CD4-positive, alpha-beta T cell treated with Interleukin-4 for 4 hours (primary cell): Measurements from ENCODE around the gene NOD2.

ENCODE experiments used
- DNase-seq: peaks from one replicate; pipeline ENCODE4 v3.0.0-alpha.2; 2020

Gene NOD2

DNA sequence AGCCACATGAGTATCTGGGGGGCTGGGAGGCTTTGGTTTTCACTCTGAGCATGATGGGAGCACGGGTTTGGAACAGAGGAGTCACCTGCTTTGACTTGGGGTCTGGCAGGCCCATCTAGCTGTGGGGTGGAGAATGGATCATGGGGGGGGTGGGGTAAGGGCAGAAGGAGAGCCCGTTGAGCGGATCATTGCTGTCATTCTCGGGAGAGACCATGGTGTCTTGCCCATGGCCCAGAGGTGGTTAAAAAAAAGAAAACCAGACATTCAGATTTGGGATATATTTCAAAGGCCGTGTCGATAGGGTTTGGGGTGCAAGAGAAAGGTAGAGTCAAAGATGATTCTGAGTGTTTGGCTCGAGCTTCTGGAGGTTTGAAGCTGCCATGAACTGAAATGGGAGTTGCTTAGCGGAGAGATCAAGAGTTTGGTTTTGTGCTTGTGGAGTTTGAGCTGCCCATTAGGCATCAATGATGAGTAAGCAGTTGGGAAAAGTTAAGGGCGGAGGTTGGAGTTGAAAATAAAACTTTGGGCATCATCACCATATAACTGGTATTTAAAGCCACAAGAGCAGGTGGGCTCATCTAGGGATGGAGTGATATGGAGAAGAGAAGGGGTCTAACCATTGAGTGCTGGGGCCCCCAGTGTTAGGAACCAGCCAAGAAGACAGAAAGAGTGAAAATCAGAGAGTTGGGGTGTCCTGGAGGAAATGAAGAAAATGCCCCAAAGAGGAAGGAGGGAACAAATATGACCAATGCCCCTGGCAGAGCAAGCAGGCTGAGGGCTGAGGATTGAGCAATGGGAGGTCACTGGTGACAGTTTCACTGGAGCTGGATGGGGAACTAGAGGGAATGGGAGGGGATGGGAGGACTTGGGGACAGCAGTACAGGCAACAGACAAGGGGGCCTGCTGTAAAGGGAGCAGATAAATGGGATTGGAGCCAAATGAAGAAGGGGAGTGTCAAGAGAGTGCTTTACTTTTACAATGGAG is 1.9 kb downstream of the NOD2 start:
- DNase-seq = no peak

DNA sequence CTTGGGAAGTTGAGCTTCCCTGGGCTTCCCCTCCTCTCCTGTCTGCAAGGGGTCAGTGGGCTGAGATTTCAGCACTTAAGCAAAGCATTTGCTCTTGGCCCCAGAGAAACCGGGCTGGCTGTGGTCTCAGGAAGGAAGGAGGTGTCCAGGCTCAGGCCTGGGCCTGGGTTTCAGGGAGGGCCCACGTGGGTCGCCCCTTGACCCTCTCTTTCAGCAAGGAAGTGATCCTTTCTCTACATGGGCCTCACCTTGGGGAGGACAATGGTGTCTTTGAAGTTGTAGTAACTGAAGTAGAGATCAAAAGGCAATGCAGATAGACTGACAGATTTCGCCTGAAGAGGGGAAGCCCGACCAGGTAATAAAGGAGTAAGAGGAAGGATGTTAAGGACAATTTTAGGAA is 2.7 kb downstream of the NOD2 start:
- peak; percentile 21 for DNase-seq

DNA sequence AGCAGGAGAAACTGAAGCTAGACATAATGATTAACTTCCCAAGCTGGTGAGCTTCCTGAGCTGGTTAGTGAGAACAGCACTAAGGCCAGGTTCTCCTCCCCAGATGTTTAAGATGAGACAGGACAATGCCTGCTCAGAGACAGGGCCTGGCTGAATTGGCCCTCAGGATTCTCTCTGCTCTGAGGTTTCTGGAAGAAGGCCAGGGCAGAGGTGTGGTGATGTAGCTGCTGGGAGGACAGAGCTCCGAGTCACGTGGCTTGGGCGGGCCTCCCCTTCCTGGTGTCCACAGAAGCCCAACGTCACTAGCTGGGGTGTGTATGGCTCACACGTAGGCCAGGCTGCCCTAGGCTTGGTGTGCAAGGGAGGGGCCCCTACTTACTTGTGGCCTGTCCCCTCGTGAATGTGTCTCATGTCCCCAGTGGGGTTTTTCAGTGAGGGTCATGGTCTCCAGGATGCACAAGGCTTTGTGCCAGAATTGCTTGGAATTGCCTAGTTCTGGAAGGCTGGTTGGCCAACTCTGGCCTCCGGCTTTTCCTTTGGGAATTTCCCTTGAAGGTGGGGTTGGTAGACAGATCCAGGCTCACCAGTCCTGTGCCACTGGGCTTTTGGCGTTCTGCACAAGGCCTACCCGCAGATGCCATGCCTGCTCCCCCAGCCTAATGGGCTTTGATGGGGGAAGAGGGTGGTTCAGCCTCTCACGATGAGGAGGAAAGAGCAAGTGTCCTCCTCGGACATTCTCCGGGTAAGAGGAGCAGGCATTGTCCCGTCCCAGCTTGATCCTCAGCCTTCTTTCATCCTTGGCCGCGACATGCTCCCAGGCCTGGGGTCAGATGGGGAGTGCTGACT is 3.4 kb downstream of the NOD2 start:
- DNase-seq = peak; percentile 76

DNA sequence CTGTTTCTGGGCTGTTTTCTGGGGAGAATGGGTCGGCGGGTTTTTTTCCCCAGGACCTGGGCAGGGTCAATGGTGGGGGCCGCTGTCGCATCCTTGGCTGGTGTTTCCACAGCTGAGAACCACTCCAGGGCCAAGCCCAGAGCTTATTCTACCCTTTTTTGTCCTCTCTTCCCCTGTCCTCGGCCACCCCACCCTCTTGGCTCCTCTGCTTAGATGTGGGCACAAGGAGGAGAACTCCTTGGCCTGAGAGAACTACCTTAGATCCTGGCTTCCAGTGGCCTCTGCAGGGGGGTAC is 4.0 kb downstream of the NOD2 start:
- no peak for DNase-seq

DNA sequence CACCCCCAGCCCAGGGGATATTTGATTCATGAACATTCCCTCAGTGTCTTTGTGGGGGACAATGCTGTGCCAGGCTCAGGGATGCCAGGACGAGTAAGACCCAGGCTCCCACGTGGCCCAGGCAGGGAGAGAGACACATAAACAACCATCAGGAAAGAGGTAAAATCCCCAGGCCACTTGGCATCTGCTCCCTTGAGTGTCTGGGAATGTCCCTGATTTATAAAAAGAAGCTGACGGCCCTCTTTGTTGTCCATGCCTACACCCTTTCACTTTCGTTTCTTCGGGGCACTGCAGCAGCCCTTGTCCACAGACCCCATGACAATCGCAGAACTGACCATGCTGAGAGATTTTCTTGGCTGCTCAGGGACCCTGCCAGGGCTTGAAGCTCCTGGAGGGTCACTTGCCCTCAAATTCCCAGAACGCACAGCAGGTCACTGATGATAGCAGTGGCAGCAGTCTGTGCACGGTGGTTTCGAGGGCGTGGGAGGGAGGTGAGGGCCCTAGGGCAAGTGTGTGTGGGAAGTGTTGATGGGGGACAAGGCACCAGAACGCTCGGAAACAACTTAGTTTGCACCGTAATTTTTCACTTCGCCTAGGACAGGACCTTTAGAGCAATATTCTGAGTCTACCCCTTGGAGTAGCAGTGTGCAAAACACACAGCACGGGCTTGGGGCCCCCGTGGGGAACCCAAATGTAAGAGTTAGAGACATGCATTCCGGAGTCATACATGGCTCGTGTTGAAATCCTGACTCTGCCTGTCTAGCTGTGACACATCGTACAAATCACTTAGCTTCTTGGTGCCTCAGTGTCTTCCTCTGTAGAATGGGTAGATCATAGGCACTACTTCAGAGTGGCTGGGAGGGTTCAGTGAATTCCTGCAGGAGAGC is 4.7 kb downstream of the NOD2 start:
- DNase-seq = peak; percentile 57

DNA sequence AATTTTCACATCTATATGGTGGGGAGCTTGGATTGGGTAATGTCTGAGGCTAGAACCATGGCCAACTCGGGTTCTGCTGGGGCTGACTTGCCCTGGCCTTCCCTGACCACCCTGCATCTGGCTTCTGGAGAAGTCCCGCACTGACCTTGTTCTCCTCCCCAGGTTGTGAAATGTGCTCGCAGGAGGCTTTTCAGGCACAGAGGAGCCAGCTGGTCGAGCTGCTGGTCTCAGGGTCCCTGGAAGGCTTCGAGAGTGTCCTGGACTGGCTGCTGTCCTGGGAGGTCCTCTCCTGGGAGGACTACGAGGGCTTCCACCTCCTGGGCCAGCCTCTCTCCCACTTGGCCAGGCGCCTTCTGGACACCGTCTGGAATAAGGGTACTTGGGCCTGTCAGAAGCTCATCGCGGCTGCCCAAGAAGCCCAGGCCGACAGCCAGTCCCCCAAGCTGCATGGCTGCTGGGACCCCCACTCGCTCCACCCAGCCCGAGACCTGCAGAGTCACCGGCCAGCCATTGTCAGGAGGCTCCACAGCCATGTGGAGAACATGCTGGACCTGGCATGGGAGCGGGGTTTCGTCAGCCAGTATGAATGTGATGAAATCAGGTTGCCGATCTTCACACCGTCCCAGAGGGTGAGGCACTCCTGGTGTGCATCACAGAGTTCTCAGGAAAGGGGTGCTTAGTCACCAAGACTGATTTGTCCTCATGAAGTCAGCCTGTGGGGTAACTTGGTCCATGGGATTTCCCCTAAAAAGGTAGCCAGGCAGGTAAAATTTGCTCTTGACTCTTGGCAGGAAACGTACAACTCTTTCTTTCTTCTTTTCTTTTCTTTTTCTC is 6.1 kb downstream of the NOD2 start:
- DNase-seq = peak; percentile 90

DNA sequence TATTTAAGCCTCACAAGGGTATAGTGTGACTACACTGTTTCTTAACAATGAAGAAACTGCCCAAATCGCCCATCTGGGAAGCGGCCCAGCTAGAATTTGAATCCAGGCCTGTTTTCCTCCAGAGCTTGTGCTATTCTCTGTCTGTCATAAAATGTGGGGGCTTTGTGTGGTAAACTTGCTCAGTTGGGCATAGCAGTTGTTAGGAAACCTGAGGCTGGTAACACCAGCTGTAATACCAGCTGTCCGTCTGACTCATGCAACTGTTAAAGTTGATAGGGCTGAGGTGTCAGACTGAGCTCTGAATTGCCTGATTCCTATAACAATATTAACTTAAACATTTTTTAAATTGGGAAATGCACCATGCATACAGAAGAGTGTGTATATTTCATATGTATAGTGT is 9.3 kb downstream of the NOD2 start:
- DNase-seq = peak; percentile 57

DNA sequence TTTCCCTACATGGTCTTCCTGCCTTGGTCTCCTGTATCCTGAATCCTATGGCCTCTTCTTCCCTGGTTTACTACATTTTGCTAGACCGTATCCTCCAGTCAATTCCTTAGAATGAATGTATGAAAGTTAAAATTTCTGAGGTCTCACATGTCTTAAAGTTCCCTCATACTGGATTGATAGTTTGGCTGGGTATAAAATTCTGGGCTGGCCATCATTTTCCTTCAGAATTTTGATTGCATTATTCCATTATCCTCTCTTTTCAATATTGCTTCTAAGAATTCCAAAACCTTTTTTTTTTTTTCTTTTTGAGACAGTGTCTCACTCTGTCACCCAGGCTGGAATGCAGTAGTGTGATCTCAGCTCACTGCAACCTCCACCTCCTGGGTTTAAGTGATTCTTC is 10.8 kb downstream of the NOD2 start:
- DNase-seq = no peak

DNA sequence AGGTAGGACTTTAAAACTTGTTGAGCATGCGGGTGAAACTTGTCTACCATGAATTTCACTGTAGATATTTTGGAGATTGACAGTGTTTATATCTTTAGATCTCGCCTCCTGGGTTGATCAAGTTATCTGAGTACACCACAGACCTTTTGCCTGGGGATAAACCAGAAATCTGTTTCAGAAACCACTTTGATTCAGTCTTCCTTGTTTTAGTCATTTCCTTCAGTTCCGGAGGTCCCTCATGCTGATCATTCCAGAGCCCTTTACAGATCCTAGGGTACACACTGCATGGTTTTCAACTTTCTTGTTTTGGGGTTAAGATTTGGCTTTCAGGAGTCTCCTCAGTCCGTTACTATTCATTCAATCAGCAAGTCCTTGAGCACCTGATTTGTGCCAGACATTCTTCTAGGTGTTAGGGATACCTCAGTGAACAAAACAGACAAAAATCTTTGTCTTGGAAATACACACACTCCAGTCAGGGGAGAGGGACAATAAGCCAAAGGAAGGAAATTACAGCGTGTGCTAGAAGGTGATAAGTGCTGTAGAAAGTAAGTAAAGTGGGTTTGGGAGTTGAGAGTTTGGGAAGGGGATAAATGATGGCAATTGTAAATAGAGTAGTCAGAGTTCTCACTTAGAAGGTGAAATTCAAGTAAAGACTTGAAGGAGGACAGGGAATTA is 12.2 kb downstream of the NOD2 start:
- no peak for DNase-seq

DNA sequence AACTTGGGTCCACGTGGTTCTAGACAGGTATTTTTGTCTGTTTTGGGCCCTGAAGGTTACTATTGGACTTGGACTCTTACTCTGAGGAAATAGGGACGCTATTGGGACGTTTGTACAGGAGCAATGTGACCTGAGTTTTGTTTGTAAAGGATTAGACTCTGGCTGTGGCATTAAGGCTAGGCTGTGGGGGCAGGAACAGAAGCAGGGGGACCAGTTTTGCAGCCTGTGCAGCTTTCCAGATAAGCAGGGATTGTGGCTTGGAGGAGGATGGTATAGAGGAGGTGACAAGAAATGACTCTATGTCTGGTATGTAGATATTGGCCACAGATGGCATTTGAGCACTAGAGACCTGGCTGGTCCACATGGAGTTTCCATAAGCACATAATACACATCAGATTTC is 12.8 kb downstream of the NOD2 start:
- DNase-seq = no peak

DNA sequence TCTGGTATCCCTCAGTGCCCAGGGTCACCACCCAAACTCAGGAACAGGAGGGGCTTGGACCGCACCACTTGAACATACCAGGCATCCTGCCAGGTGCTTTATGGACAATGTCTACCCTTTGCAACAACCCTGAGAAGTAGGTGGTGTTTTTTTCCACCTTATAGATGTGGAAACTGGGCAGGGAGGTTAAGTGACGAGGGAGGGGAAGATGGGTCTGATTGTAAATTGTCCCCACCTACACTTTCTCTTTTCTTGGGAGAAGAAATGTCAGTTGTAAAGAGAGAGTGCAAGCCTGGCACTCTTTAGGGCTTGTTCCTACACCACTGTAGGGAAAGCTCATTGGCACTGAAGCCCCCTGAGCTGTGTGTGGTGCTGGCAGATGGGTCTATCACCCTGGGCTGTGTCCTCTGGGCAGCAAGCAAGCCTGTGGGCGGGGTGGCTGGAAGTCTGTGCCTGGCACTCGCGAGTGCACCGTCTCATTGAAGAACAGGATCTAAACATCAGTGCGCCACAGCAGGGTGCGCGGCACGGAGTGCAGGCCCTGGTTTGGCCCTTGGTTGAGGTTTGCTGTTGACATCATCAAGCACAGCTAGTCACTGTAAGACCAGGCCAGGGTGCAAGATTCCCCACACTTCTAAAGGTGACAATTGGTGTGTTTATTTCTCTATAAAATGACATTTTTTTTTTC is 15.1 kb downstream of the NOD2 start:
- peak; percentile 55 for DNase-seq

DNA sequence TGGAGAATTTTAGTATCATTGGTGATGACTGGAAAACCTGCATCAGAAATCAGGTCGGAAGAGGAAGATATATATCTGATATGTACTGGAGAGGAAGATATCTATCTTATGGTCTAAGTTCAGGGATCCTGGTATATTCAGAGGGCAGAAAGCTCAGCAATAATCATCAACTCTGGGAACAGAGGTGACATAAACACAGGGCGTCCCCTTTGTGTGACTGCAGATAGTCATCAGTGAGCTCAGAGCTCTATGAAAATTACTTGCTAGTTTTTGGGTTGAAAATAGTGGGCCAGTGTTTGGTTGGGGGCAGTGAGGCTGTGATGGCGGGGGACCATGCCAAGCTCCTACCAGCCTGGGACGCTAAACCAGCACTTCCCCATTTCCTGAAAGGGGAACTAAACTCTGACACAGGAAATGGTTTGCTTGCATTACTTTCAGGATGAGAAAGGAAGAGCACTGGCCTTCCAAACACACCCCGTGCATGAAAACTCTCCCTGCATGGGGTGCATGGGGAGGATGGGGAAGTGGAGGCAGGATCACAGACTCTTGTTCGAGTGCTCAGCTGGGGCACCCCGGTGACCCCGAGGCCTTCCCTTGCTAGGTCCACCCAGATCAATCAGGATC is 15.8 kb downstream of the NOD2 start:
- DNase-seq = peak; percentile 30

DNA sequence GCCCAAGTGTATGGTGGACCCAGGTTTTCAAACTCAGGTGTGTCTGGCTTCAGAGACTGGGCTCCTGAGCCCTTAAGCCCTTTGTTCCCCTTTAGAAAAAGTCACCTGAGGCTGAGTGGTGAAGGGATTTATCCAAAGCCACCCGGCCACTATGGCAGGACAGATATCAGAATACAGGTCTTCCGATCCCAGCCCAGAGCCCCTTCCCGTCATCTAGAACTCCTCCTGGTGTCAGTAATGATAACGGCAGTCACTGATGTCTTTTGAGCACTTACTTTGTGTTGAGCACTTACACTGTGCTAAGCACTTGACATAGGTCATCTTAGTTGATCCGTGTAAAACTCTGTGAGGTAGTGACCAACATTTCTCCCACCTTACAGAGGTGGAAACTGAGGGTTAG is 16.6 kb downstream of the NOD2 start:
- no peak for DNase-seq

DNA sequence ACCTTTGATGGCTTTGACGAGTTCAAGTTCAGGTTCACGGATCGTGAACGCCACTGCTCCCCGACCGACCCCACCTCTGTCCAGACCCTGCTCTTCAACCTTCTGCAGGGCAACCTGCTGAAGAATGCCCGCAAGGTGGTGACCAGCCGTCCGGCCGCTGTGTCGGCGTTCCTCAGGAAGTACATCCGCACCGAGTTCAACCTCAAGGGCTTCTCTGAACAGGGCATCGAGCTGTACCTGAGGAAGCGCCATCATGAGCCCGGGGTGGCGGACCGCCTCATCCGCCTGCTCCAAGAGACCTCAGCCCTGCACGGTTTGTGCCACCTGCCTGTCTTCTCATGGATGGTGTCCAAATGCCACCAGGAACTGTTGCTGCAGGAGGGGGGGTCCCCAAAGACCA is 17.6 kb downstream of the NOD2 start:
- DNase-seq = no peak

DNA sequence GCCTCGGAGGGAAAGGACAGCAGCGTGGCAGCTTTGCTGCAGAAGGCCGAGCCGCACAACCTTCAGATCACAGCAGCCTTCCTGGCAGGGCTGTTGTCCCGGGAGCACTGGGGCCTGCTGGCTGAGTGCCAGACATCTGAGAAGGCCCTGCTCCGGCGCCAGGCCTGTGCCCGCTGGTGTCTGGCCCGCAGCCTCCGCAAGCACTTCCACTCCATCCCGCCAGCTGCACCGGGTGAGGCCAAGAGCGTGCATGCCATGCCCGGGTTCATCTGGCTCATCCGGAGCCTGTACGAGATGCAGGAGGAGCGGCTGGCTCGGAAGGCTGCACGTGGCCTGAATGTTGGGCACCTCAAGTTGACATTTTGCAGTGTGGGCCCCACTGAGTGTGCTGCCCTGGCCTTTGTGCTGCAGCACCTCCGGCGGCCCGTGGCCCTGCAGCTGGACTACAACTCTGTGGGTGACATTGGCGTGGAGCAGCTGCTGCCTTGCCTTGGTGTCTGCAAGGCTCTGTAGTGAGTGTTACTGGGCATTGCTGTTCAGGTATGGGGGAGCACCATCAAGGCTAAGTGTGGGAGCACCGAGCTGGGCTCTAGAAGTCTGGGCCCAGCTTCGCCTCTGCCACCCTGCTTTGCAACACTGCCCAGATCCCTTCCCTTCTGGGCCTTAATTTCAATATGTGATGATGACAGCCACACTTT is 18.6 kb downstream of the NOD2 start:
- DNase-seq = no peak

DNA sequence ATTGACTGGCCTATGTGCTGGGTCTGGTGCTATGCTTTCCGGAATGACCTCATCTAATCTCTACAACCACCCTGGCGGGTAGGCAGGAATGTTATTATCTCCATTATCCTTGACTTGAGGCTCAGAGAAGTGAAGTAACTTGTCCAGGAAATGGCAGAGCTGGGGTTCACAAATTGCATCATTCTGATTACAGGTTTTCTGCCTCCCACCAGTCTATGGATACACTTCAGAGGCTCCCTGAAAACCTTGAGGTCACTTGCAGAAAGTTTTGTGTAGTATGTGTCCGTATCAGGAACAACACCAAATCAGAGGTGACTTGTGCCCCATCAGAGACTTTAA is 19.1 kb downstream of the NOD2 start:
- DNase-seq = no peak

DNA sequence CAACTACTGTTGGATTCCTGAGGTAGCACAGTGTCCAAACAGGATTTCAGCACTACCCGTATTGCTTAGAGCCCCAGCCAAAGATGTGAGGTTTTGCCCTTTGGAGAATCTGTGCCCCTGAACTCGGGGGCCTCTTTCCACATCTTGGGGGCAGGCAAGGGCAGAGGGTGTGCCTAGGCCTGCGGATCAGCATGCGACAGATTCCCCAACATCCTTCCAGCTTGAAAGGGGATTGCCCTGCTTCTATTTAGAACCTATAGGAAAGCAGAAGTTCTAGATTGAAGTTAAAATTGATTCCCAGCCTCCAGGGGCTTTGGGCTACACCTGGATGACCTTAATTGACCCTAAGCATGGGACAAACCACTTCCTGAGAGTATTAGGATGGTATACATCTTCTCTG is 19.6 kb downstream of the NOD2 start:
- DNase-seq = no peak

DNA sequence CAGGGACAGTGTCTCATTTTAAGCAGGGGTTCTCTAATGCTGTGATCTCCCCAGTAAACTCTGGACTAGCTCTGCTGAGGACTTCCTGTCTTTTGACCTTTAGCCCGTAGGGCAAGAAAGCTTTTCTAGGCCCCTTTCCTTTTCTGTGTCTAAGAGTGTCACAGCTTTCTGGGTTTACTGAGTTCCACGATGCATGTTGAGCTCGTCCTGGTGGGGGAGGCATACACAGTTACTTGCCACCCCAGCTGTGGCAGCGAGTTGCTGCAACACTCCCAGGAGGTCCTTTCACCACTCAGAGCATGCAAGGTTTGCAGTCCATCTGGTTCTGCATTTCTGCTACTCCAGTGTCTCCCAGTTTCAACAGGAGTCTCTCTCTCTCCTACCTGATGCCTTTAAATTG is 23.7 kb downstream of the NOD2 start:
- DNase-seq = no peak

DNA sequence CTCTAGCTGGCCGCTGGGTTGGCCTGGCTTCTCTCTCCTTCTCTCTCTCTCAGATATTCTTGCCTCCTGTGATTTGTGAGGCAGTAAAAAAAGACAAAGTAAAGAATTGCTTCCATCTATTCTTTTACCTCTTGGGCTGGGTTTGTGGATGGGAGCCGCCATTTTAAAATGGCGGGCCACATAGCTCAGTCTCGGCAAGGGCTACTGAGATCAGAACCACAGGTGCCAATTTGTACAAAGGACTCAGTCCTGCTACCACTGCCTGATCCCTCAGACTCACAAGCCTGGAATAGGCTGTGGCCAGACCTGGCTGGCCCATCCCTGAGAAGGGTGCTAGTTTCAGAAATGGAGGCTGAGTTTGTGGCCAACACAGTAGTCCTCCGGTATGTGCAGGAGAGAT is 24.1 kb downstream of the NOD2 start:
- no peak for DNase-seq
